GM12878 (cell line): Measurements from ENCODE around the gene THADA. TPM values are rescaled to one million over a fixed set of nuclear protein-coding genes. Genes with fewer than 3 reads are reported as not detected.

Source experiments
- ATAC-seq: fragments of 200-7000 bp; cut with Tn5 transposase; 3 replicates; pipeline ENCODE4 v1.9.1; 2020; ENCODE audit warnings: mild to moderate bottlenecking, moderate library complexity
- BruUV-seq: library from RNA; stranded (reverse); fragments of 400-500 nt; replicated peaks from 2 replicates; lab custom pipeline; 2021; lab: Mats Ljungman, UMichigan
- CTCF ChIA-PET: fragments of 300-600 bp; sonication (Branson Sonifier 250); formaldehyde crosslinking; extraction: SDS; loops from one replicate; lab custom pipeline; 2021; ENCODE audit warnings: inconsistent platforms; lab: Yijun Ruan, JAX
- POLR2A ChIA-PET: fragments of 350-600 bp; formaldehyde crosslinking; extraction: SDS; loops from one replicate; lab custom pipeline; 2021; ENCODE audit warnings: inconsistent platforms; lab: Charles Lee
- RAD21 ChIA-PET: fragments of 300-600 bp; sonication (Branson Sonifier 250); formaldehyde crosslinking; loops from one replicate; lab custom pipeline; 2023; ENCODE audit warnings: antibody characterized with exemption; ENCODE audit not compliant: unreplicated experiment; lab: Charles Lee
- SMC1A ChIA-PET: fragments of 300-600 bp; sonication (Branson Sonifier 250); formaldehyde crosslinking; loops from one replicate; lab custom pipeline; 2023; ENCODE audit not compliant: unreplicated experiment, uncharacterized antibody; lab: Charles Lee
- DNase-seq: peaks from one replicate; pipeline ENCODE4 v3.0.0-alpha.2; 2011; ENCODE audit warnings: low read depth, low spot score
- FAIRE-seq: peaks from 3 replicates; lab custom pipeline; 2011; peaks lifted over from hg19 to GRCh38; lab: Jason Lieb, UNC
- H2AFZ ChIP-seq: 2 replicates; pipeline ENCODE4 v1.6.0; 2011; ENCODE audit warnings: low read depth, low read length, control low read depth; ENCODE audit not compliant: control insufficient read depth
- H3K27ac ChIP-seq: 2 replicates; pipeline ENCODE4 v1.5.1; 2011; ENCODE audit warnings: control low read depth; ENCODE audit not compliant: control insufficient read depth, insufficient read depth
- H3K27me3 ChIP-seq, 2 experiments: replicated peaks in 1 of 2; 2 replicates each; pipeline versions ENCODE4 v1.6.0 to v1.6.1; 2011; ENCODE audit warnings: low read length in 1 of 2; ENCODE audit not compliant: control insufficient read depth in 2 of 2, insufficient read depth in 2 of 2
- H3K36me3 ChIP-seq, 2 experiments: 2 replicates each; pipeline ENCODE4 v1.5.1; 2011; ENCODE audit warnings: low read length in 1 of 2; ENCODE audit not compliant: control insufficient read depth in 2 of 2, insufficient read depth in 2 of 2
- H3K4me1 ChIP-seq: 2 replicates; pipeline ENCODE4 v1.6.1; 2011; ENCODE audit warnings: mild to moderate bottlenecking, low read length, moderate library complexity, mixed read lengths; ENCODE audit not compliant: control insufficient read depth, insufficient read depth
- H3K4me2 ChIP-seq: 2 replicates; pipeline ENCODE4 v1.6.0; 2011; ENCODE audit warnings: control low read depth; ENCODE audit not compliant: control insufficient read depth, insufficient read depth
- H3K4me3 ChIP-seq: fragments of 200-600 bp; sonication (generic); 2 replicates; pipeline ENCODE4 v1.5.1; 2016
- H3K79me2 ChIP-seq: 2 replicates; pipeline ENCODE4 v1.6.0; 2011; ENCODE audit warnings: low read length; ENCODE audit not compliant: control insufficient read depth, insufficient read depth
- H3K9ac ChIP-seq: 2 replicates; pipeline ENCODE4 v1.8.0; 2011; ENCODE audit warnings: low read length, control low read depth, mixed read lengths; ENCODE audit not compliant: control insufficient read depth, insufficient read depth
- H3K9me3 ChIP-seq: replicated peaks from 3 replicates; pipeline ENCODE4 v1.5.1; 2011; ENCODE audit warnings: mild to moderate bottlenecking, low read length; ENCODE audit not compliant: control insufficient read depth, insufficient read depth
- H4K20me1 ChIP-seq: 2 replicates; pipeline ENCODE4 v1.6.0; 2011; ENCODE audit not compliant: control insufficient read depth, insufficient read depth
- BHLHE40 ChIP-seq, 2 experiments: fragments of 450-650 bp in 1 of 2; IDR thresholded peaks; 2 replicates each; pipeline ENCODE4 v1.6.1; 2011 to 2017; ENCODE audit warnings: low read depth in 2 of 2, borderline replicate concordance in 1 of 2, improper control_type of control experiment in 1 of 2, low read length in 1 of 2, mild to moderate bottlenecking in 1 of 2
- CBX5 ChIP-seq: sonication (generic); IDR thresholded peaks from 2 replicates; pipeline ENCODE4 v1.6.1; 2016; ENCODE audit warnings: low read depth, moderate library complexity, mild to moderate bottlenecking, inconsistent platforms
- GATAD2B ChIP-seq: fragments of 450-650 bp; conservative IDR thresholded peaks from 2 replicates; pipeline ENCODE4 v1.6.1; 2017; ENCODE audit warnings: low read depth, mild to moderate bottlenecking, moderate library complexity
- HDAC2 ChIP-seq: fragments of 200-600 bp; sonication (generic); IDR thresholded peaks from 2 replicates; pipeline ENCODE4 v1.6.1; 2017
- IKZF1 ChIP-seq: fragments of 450-650 bp; conservative IDR thresholded peaks from 2 replicates; pipeline ENCODE4 v1.6.1; 2017; ENCODE audit warnings: antibody characterized with exemption, mild to moderate bottlenecking
- JUNB ChIP-seq: IDR thresholded peaks from 2 replicates; pipeline ENCODE4 v1.6.1; 2016; ENCODE audit warnings: antibody characterized with exemption, mild to moderate bottlenecking
- NFYA ChIP-seq: IDR thresholded peaks from 2 replicates; pipeline ENCODE4 v1.6.1; 2011; ENCODE audit warnings: low read depth, mild to moderate bottlenecking, low read length, improper control_type of control experiment, borderline replicate concordance
- NR2C1 ChIP-seq: fragments of 450-650 bp; IDR thresholded peaks from 2 replicates; pipeline ENCODE4 v1.6.1; 2017; ENCODE audit warnings: antibody characterized with exemption, mild to moderate bottlenecking, moderate library complexity
- PAX8 ChIP-seq: fragments of 450-650 bp; IDR thresholded peaks from 2 replicates; pipeline ENCODE4 v1.6.1; 2017; ENCODE audit warnings: mild to moderate bottlenecking, moderate library complexity
- SIX5 ChIP-seq: IDR thresholded peaks from 2 replicates; pipeline ENCODE4 v1.6.1; 2011; ENCODE audit warnings: mild to moderate bottlenecking, low read depth, low read length, moderate library complexity; ENCODE audit not compliant: severe bottlenecking
- STAT3 ChIP-seq: IDR thresholded peaks from 2 replicates; pipeline ENCODE4 v1.6.1; 2011; ENCODE audit warnings: low read depth, low read length, improper control_type of control experiment
- TCF12 ChIP-seq: IDR thresholded peaks from 2 replicates; pipeline ENCODE4 v1.6.1; 2011; ENCODE audit warnings: low read depth, mild to moderate bottlenecking, low read length
- TCF3 ChIP-seq: IDR thresholded peaks from 2 replicates; pipeline ENCODE4 v1.6.1; 2012; ENCODE audit warnings: low read depth, mild to moderate bottlenecking, low read length, borderline replicate concordance; ENCODE audit not compliant: insufficient read depth
- YY1 ChIP-seq: IDR thresholded peaks from 2 replicates; pipeline ENCODE4 v1.6.1; 2011; ENCODE audit warnings: low read depth, mild to moderate bottlenecking, low read length
- ZZZ3 ChIP-seq: IDR thresholded peaks from 2 replicates; pipeline ENCODE4 v1.6.1; 2011; ENCODE audit warnings: low read depth; ENCODE audit not compliant: control insufficient read depth, insufficient read length
- WGBS: methylation state at CpG from one replicate; pipeline ENCODE4 v1.1.6; 2016; ENCODE audit warnings: low lambda C conversion rate; ENCODE audit not compliant: insufficient replicate concordance, insufficient coverage; ENCODE audit errors: missing lambda C conversion rate; 5-methylcytosine and 5-hydroxymethylcytosine counted together
- in situ Hi-C: fragments of 300-500 bp; cut with MboI; formaldehyde crosslinking; loops from 9 replicates; pipeline ENCODE4 v1.14.3; 2018; ENCODE audit warnings: mixed read lengths
- intact Hi-C: fragments of 100-400 bp; cut with micrococcal nuclease; formaldehyde crosslinking; loops from one replicate; pipeline ENCODE4 v1.14.2; 2022; ENCODE audit not compliant: unreplicated experiment
- polyA plus RNA-seq, 11 experiments: library from polyadenylated mRNA; depleted of rRNA in 4 of 11; unstranded in 6 of 11; stranded (reverse) in 5 of 11; fragments of >200 nt; fragmentation: Nextera tagmentation in 4 of 11; fragmentation: Illumina TruSeq in 1 of 11; extraction: Ambion mirVana in 4 of 11; extraction: Trizol in 1 of 11; gene quantifications; 1 replicate in 1 of 11; 2 replicates in 10 of 11; pipeline versions ENCODE4 v1.2.1 to v1.2.3, GENCODE V29; 2011 to 2016; ENCODE audit warnings: inconsistent platforms in 2 of 11, missing spikeins in 2 of 11, low read depth in 1 of 11
- total RNA-seq, 4 experiments: library from RNA; depleted of rRNA in 3 of 4; stranded (reverse); fragments of >200 nt in 3 of 4; fragmentation: Illumina TruSeq in 1 of 4; extraction: Trizol in 1 of 4; gene quantifications; 2 replicates each; pipeline versions ENCODE4 v1.2.1 to v1.2.3, GENCODE V29; 2013 to 2021
- TF ChIP-seq, protein P1 (sequence below): fragments of 450-650 bp; IDR thresholded peaks from 2 replicates; pipeline ENCODE4 v1.6.1; 2017; ENCODE audit warnings: borderline replicate concordance
- TF ChIP-seq, protein P2 (sequence below): fragments of 450-650 bp; IDR thresholded peaks from 2 replicates; pipeline ENCODE4 v1.6.1; 2017; ENCODE audit warnings: mild to moderate bottlenecking, moderate library complexity

Gene THADA
- total and polyA plus RNA-seq, 10 of the 15 experiments (the other 5 are each of a cell fraction or from before 2014, with no cell fraction given) = 14.6 to 33.2 (median 23.2) TPM

DNA sequence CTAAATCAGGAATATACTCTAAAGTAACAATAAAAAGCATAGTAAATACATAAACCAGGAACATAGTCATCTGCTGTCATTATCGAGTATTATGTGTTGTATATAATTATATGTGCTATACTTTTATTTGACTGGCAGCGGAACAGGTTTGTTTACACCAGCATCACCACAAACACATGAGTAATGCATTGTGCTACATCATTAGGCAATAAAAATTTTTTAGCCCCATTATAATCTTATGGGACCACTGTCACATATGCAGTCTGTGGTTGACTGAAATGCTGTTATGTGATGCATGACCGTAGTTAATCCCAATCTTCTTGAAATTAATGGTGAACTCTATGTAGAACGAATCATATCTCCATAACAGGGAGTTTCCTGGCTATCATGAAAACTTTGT lies 232.7 kb downstream of the THADA start:
- H3K9me3 ChIP-seq = no peaks in the 10 kb centered on the region; the same call in 2 of the 3 replicates
- TF ChIP-seq BHLHE40 (IDR thresholded peaks at IDR 0.05; ENCODE audit: borderline replicate concordance in 1 of 2, low read depth in 2 of 2, low read length in 1 of 2) (no peak), CBX5 (no peak), TCF12 (no peak), HDAC2 (no peak), IKZF1 (no peak), JUNB (no peak), GATAD2B (no peak), ZZZ3 (no peak), PAX8 (no peak), SIX5 (no peak), NFYA (no peak), YY1 (no peak), NR2C1 (no peak), TCF3 (no peak), STAT3 (no peak)
- TF ChIP-seq, protein P1, sequence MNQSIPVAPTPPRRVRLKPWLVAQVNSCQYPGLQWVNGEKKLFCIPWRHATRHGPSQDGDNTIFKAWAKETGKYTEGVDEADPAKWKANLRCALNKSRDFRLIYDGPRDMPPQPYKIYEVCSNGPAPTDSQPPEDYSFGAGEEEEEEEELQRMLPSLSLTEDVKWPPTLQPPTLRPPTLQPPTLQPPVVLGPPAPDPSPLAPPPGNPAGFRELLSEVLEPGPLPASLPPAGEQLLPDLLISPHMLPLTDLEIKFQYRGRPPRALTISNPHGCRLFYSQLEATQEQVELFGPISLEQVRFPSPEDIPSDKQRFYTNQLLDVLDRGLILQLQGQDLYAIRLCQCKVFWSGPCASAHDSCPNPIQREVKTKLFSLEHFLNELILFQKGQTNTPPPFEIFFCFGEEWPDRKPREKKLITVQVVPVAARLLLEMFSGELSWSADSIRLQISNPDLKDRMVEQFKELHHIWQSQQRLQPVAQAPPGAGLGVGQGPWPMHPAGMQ = no peak
- TF ChIP-seq, protein P2, sequence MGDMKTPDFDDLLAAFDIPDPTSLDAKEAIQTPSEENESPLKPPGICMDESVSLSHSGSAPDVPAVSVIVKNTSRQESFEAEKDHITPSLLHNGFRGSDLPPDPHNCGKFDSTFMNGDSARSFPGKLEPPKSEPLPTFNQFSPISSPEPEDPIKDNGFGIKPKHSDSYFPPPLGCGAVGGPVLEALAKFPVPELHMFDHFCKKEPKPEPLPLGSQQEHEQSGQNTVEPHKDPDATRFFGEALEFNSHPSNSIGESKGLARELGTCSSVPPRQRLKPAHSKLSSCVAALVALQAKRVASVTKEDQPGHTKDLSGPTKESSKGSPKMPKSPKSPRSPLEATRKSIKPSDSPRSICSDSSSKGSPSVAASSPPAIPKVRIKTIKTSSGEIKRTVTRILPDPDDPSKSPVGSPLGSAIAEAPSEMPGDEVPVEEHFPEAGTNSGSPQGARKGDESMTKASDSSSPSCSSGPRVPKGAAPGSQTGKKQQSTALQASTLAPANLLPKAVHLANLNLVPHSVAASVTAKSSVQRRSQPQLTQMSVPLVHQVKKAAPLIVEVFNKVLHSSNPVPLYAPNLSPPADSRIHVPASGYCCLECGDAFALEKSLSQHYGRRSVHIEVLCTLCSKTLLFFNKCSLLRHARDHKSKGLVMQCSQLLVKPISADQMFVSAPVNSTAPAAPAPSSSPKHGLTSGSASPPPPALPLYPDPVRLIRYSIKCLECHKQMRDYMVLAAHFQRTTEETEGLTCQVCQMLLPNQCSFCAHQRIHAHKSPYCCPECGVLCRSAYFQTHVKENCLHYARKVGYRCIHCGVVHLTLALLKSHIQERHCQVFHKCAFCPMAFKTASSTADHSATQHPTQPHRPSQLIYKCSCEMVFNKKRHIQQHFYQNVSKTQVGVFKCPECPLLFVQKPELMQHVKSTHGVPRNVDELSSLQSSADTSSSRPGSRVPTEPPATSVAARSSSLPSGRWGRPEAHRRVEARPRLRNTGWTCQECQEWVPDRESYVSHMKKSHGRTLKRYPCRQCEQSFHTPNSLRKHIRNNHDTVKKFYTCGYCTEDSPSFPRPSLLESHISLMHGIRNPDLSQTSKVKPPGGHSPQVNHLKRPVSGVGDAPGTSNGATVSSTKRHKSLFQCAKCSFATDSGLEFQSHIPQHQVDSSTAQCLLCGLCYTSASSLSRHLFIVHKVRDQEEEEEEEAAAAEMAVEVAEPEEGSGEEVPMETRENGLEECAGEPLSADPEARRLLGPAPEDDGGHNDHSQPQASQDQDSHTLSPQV = no peak
- TF ChIP-seq, all 136 proteins: peak for 0
- Histone ChIP-seq H3K79me2 (no peaks in the 10 kb centered on the region), H3K4me3 (no peak overlapping the region), H3K4me2 (no peak overlapping the region), H3K9ac (no peak overlapping the region), H4K20me1 (no peaks in the 10 kb centered on the region), H3K27ac (no peak overlapping the region), H3K36me3 (no peaks in the 10 kb centered on the region), H3K27me3 (no peaks in the 10 kb centered on the region), H3K4me1 (peaks cover 5% of the 10 kb centered on the region), H2AFZ (no peak overlapping the region)
- no peak for FAIRE-seq
- ChIA-PET CTCF (interaction anchor here (1.1 kb wide), 1 partner anchor 8 kb away, joined by 3 read pairs; no protein-coding TSS in a partner anchor), POLR2A (no interaction called here), RAD21 (no interaction called here), SMC1A (interaction anchor here (1.2 kb wide), 1 partner anchor 12 kb away, joined by 3 read pairs; no protein-coding TSS in a partner anchor)
- ATAC-seq = no peak
- in situ Hi-C loops = no loop called here
- no peak for DNase-seq
- 83% methylated on average over 4 of the region's 4 CpGs for WGBS
- intact Hi-C loops = no loop called here
- no TSS peak for BruUV-seq
